ENCODE results near the gene GRK3.
"Not testable (repeated sequence)": the region's sequence is repeated elsewhere in the genome, so short reads cannot be mapped to it uniquely, and the experiment has no call there.

GRK3 gene

GRCh38 chr22:25551396-25551795 lies 13.1 kb upstream of the GRK3 start:
- no peak for DNase-seq (ENCODE audit: low read depth in 3 of 3)

GRCh38 chr22:25552405-25552804 lies 12.1 kb upstream of the GRK3 start:
- DNase-seq (ENCODE audit: low read depth in 3 of 3), result not testable (repeated sequence)

GRCh38 chr22:25553131-25553530 lies 11.3 kb upstream of the GRK3 start:
- no peak for DNase-seq (ENCODE audit: low read depth in 3 of 3)

GRCh38 chr22:25554238-25554671 lies 10.2 kb upstream of the GRK3 start:
- DNase-seq (ENCODE audit: low read depth in 3 of 3), result no peak

GRCh38 chr22:25554689-25555088 lies 9.8 kb upstream of the GRK3 start:
- DNase-seq (ENCODE audit: low read depth in 3 of 3), result no peak

- no peak for DNase-seq (ENCODE audit: low read depth in 3 of 3)
Observed at GRCh38 chr22:25555586-25555985, 8.9 kb upstream of the GRK3 start.

GRCh38 chr22:25557218-25557617 lies 7.3 kb upstream of the GRK3 start:
- no peak for DNase-seq (ENCODE audit: low read depth in 3 of 3)

- DNase-seq (ENCODE audit: low read depth in 3 of 3), result no peak
Observed at GRCh38 chr22:25558341-25558740, 6.1 kb upstream of the GRK3 start.

- not testable (repeated sequence) for DNase-seq (ENCODE audit: low read depth in 3 of 3)
Observed at GRCh38 chr22:25559910-25560309, 4.6 kb upstream of the GRK3 start.

- not testable (repeated sequence) for DNase-seq (ENCODE audit: low read depth in 3 of 3)
Observed at GRCh38 chr22:25561182-25561581, 3.3 kb upstream of the GRK3 start.

- not testable (repeated sequence) for DNase-seq (ENCODE audit: low read depth in 3 of 3)
Observed at GRCh38 chr22:25561927-25562326, 2.5 kb upstream of the GRK3 start.

- not testable (repeated sequence) for DNase-seq (ENCODE audit: low read depth in 3 of 3)
Observed at GRCh38 chr22:25562966-25563760, 1.3 kb upstream of the GRK3 start.

- no peak for DNase-seq (ENCODE audit: low read depth in 3 of 3)
Observed at GRCh38 chr22:25563761-25564319, 635 bp upstream of the GRK3 start.

GRCh38 chr22:25564979-25565677 lies 653 bp downstream of the GRK3 start:
- peak in 1 of 3 experiments; percentile 14 for DNase-seq (ENCODE audit: low read depth in 3 of 3)

- no peak for DNase-seq (ENCODE audit: low read depth in 3 of 3)
Observed at GRCh38 chr22:25566186-25566897, 1.9 kb downstream of the GRK3 start.

- DNase-seq (ENCODE audit: low read depth in 3 of 3), result no peak
Observed at GRCh38 chr22:25566898-25567235, 2.4 kb downstream of the GRK3 start.

GRCh38 chr22:25567251-25567675 lies 2.8 kb downstream of the GRK3 start:
- DNase-seq (ENCODE audit: low read depth in 3 of 3), result no peak

- DNase-seq (ENCODE audit: low read depth in 3 of 3), result not testable (repeated sequence)
Observed at GRCh38 chr22:25568066-25568465, 3.6 kb downstream of the GRK3 start.

- no peak for DNase-seq (ENCODE audit: low read depth in 3 of 3)
Observed at GRCh38 chr22:25569361-25569760, 4.9 kb downstream of the GRK3 start.

GRCh38 chr22:25569983-25570382 lies 5.5 kb downstream of the GRK3 start:
- no peak for DNase-seq (ENCODE audit: low read depth in 3 of 3)

- DNase-seq (ENCODE audit: low read depth in 3 of 3), result no peak
Observed at GRCh38 chr22:25570486-25570885, 6.0 kb downstream of the GRK3 start.

All from stimulated activated CD4-positive, alpha-beta T cell treated with anti-CD3 and anti-CD28 coated beads, TNF-alpha, amount 100 ng/mL, for 4 hours (primary cell).